ENCODE measurements around the gene JAKMIP1.

JAKMIP1 gene

GRCh38 chr4:6147441-6147840, 52.9 kb downstream of the JAKMIP1 start:
- TF ChIP-seq TEAD4 (IDR thresholded peaks at IDR 0.05) (no peak), TAF1 (IDR thresholded peaks at IDR 0.05; ENCODE audit: low read depth) (no peak), USF1 (IDR thresholded peaks at IDR 0.05) (no peak), TCF12 (IDR thresholded peaks at IDR 0.05; ENCODE audit: low read depth) (no peak), FOXM1 (IDR thresholded peaks at IDR 0.05; ENCODE audit: borderline replicate concordance, low read depth) (no peak), REST (IDR thresholded peaks at IDR 0.05; ENCODE audit: low read depth) (no peak), NFIC (IDR thresholded peaks at IDR 0.05) (no peak), ZBTB7A (IDR thresholded peaks at IDR 0.05; ENCODE audit: low read depth) (no peak)

- TF ChIP-seq ZBTB7A (IDR thresholded peaks at IDR 0.05; ENCODE audit: low read depth), result no peak
These were observed 56.7 kb downstream of the JAKMIP1 start for GRCh38 chr4:6143603-6144181.

GRCh38 chr4:6142935-6143602, 57.3 kb downstream of the JAKMIP1 start:
- TF ChIP-seq USF1 (IDR thresholded peaks at IDR 0.05) (no peak), YY1 (IDR thresholded peaks at IDR 0.05; ENCODE audit: low read depth) (no peak), EP300 (IDR thresholded peaks at IDR 0.05; ENCODE audit: borderline replicate concordance) (no peak), CREB1 (IDR thresholded peaks at IDR 0.05; ENCODE audit: low read depth) (no peak), EGR1 (IDR thresholded peaks at IDR 0.05) (no peak)

GRCh38 chr4:6142511-6142910, 57.8 kb downstream of the JAKMIP1 start:
- TF ChIP-seq YY1 (IDR thresholded peaks at IDR 0.05; ENCODE audit: low read depth), result no peak

DNA sequence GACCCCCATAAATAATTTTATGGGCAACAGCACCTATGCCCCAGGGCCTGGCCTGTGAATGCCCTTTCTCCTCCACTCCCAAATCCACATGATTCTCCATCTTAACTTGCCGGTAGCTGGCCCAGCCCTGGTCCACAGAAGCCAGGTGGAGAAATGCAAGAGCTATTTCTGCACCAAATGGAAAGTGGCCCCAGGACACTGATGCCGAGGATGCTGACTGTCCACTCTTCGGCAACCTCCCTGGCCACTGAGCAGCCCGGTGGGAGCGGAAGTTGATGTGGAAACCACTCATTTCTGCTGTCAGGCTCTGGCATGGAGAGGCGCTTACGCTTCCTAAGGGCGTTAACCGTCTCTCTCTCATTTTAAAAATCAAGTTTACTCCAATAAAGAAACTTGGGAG, 58.8 kb downstream of the JAKMIP1 start:
- TF ChIP-seq REST (IDR thresholded peaks at IDR 0.05; ENCODE audit: low read depth), result no peak
- TF ChIP-seq EP300 (IDR thresholded peaks at IDR 0.05; ENCODE audit: borderline replicate concordance), result no peak
- TF ChIP-seq YY1 (IDR thresholded peaks at IDR 0.05; ENCODE audit: low read depth), result no peak
- no peak for TF ChIP-seq CEBPB (IDR thresholded peaks at IDR 0.05)
- no peak for TF ChIP-seq TEAD4 (IDR thresholded peaks at IDR 0.05)
- no peak for TF ChIP-seq TAF1 (IDR thresholded peaks at IDR 0.05; ENCODE audit: low read depth)
- no peak for TF ChIP-seq TCF12 (IDR thresholded peaks at IDR 0.05; ENCODE audit: low read depth)
- no peak for TF ChIP-seq CREB1 (IDR thresholded peaks at IDR 0.05; ENCODE audit: low read depth)
- TF ChIP-seq, protein P1, sequence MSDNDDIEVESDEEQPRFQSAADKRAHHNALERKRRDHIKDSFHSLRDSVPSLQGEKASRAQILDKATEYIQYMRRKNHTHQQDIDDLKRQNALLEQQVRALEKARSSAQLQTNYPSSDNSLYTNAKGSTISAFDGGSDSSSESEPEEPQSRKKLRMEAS (IDR thresholded peaks at IDR 0.05), result no peak
- TF ChIP-seq RAD21 (IDR thresholded peaks at IDR 0.05; ENCODE audit: low read depth), result no peak
- no peak for TF ChIP-seq ZBTB7A (IDR thresholded peaks at IDR 0.05; ENCODE audit: low read depth)
- no peak for TF ChIP-seq NFIC (IDR thresholded peaks at IDR 0.05)

GRCh38 chr4:6137747-6138135, 62.6 kb downstream of the JAKMIP1 start:
- TF ChIP-seq USF1 (IDR thresholded peaks at IDR 0.05) (no peak), EP300 (IDR thresholded peaks at IDR 0.05; ENCODE audit: borderline replicate concordance) (no peak), TAF1 (IDR thresholded peaks at IDR 0.05; ENCODE audit: low read depth) (no peak), FOXM1 (IDR thresholded peaks at IDR 0.05; ENCODE audit: borderline replicate concordance, low read depth) (no peak), RAD21 (IDR thresholded peaks at IDR 0.05; ENCODE audit: low read depth) (no peak), CREB1 (IDR thresholded peaks at IDR 0.05; ENCODE audit: low read depth) (no peak), TCF12 (IDR thresholded peaks at IDR 0.05; ENCODE audit: low read depth) (no peak), EGR1 (IDR thresholded peaks at IDR 0.05) (no peak), REST (IDR thresholded peaks at IDR 0.05; ENCODE audit: low read depth) (no peak), CEBPB (IDR thresholded peaks at IDR 0.05) (no peak)
- TF ChIP-seq, protein P1 (IDR thresholded peaks at IDR 0.05), result no peak
